ENCODE results near the gene PGA3.
A peak's percentile ranks its signal among the peaks of the same experiment; 100 is the strongest.
"Not testable (repeated sequence)": the region's sequence is repeated elsewhere in the genome, so short reads cannot be mapped to it uniquely, and the experiment has no call there.

PGA3 gene

DNA sequence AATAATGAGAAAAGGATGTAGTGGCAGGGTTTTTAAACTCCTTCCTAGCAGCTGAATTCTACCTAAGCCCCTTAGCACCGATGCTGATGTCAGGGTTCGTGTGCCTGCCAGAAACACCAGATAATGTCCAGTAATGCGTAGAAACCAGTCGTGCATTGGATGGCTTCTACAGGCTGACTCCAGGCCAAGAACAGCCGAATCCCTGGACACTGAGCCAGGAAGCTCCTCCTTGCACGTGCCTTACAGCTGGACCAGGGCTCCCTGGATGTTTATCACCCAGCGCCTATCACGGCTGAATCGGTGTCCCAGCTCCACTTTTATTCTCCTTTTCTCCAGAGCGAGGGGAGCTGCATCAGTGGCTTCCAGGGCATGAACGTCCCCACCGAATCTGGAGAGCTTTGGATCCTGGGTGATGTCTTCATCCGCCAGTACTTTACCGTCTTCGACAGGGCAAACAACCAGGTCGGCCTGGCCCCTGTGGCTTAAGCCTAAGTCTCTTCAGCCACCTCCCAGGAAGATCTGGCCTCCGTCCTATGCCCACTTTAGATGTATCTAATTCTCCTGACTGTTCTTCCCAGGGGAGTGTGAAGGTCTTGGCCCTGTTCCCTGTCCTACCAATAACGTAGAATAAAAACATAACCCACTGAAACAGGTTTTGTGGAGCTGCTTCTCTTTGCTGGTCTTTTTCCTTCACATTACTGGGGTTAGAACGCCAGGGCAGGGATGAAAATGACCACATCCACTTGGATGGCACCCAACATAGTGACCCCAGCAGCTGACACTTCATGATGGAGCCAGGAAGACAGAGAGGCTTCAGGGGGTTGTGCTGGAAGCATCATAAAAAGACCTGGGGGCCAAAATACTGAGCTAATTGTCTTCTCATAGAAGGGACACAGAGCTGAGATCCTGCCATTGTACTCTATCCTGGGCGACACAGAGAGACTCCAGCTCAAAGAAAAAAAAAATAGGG is 47.8 kb downstream of the PGA3 start:
- DNase-seq (ENCODE audit: low read depth in 2 of 2), result not testable (repeated sequence)

DNA sequence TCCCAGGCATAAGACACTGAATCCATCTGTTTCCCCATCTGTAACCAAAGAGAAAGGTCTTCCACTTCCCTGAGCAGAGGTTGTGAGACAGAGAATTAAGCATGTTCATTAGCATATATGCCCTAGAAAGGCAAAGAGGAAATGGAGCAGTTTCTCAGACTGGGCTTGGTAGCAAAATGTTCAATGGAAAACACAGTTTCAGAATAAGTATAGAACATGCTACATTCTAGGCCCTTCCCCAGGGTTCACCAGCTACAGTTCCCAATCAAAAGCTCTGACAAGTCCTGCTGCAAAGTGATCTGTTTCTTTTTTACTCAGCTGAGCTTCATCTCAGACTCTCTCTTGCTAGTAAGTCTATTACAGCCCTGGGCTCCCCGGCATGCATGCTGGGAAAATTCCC is 49.0 kb downstream of the PGA3 start:
- DNase-seq (ENCODE audit: low read depth in 2 of 2), result not testable (repeated sequence)

DNA sequence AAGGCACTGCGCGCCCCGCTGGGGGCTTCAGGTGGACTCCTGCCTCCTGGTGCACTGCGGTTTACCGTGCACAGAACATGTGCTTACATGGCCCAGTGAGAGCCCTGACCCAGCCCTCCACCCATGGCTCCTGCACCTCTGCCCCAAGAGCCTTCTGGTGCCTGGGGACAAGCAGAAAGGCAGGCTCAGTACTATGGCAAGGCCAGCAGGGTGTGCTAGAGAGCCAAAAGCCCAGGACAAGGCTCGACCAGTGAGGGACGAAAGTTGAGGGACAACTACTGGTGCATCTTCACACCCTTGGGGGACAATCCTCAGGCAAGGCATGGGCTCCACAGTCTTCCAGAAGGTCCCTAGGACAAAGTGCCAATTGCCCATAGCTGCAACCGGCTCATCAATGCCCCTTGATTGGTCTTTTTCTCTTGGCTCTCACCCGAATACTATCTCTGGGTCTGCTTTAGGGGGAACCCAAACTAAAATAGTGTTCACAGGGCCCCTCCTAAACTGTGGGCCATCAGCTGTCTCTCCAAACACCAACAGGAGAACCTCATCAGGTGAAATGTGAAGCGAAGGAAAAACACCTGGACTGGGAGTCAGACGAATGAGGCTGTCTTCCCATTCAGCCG is 51.2 kb downstream of the PGA3 start:
- DNase-seq (ENCODE audit: low read depth in 2 of 2), result peak; percentile 13 to 21

DNA sequence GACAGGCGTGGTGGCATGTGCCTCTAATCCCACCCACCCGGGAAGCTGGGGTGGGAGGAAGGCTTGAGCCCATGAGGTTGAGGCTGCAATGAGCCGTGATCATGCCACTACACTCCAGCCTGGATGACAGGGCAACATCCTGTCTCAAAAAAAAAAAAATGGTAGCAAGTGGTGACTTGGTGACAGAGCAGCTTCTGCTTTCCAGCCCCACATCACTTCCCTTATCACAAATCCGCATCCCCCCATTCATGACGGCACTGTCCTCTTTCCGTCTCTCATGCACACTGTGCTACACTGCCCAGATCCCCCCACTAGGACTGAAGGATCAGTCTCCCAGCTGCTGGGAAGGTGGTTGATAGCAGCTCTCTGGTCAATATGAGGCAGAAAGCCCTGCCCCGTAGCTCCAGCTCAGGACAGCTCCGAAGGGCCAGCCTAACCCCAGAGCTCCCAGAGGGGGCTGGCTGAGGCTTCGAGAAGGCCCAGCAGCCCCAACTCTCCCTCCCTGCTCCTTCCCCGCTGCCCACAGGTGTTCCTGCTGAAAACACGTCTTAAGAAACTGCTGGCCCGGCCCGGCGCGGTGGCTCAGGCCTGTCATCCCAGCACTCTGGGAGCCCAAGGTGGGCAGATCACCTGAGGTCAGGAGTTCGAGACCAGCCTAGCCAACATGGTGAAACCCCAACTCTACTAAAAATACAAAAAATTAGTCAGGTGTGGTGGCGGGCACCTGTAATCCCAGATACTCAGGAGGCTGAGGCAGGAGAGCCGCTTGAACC is 53.6 kb downstream of the PGA3 start:
- DNase-seq (ENCODE audit: low read depth in 2 of 2), result no peak

DNA sequence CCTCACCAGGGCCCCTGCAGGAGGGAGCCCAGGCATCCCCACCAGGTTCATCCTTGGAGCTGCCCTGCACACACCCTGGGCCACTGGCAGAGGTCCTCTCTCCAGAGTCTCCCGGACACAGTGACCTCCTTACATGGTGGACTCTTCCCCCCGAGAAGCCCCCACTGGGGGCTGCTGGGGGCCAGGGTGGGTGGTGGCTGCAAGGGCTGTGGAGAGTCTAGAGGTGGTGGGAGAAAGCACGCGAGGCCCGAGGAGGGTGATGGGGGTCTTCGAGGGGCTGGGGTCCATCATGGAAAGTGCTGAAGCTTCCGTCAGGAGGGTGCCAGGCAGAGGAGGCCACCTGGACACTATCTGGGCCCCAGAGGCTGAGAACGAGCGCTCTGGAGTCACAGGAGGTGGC is 55.2 kb downstream of the PGA3 start:
- no peak for DNase-seq (ENCODE audit: low read depth in 2 of 2)

DNA sequence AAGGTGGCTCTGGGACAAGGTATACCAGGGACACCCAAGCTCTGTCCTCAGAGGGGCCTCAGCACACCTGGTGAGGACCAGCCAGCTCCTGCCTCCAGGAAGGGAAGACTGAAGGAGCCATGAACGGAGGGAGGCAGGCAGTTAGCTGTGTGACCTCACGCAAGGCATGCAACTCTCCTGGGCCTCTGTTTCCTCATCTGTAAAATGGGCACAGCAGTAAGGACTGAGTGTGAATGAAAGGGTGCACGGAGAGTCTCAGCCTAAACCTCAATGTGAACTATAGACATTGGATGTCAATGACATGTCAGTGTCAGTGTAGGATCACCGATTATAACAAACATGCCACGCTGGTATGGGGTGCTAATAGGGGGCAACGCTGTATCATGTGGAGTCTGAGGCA is 56.0 kb downstream of the PGA3 start:
- no peak for DNase-seq (ENCODE audit: low read depth in 2 of 2)
